Activated gamma-delta T cell treated with Interleukin-2 at 50 U/mL for 16 hours (primary cell): ENCODE measurements around the gene CIAO2A.
A peak's percentile ranks its signal among the peaks of the same experiment; 100 is the strongest.
"Not testable (repeated sequence)": the region's sequence is repeated elsewhere in the genome, so short reads cannot be mapped to it uniquely, and the experiment has no call there.

Experiments used
- DNase-seq: peaks from one replicate; pipeline ENCODE4 v3.0.0-alpha.2; 2020

CIAO2A gene

DNA sequence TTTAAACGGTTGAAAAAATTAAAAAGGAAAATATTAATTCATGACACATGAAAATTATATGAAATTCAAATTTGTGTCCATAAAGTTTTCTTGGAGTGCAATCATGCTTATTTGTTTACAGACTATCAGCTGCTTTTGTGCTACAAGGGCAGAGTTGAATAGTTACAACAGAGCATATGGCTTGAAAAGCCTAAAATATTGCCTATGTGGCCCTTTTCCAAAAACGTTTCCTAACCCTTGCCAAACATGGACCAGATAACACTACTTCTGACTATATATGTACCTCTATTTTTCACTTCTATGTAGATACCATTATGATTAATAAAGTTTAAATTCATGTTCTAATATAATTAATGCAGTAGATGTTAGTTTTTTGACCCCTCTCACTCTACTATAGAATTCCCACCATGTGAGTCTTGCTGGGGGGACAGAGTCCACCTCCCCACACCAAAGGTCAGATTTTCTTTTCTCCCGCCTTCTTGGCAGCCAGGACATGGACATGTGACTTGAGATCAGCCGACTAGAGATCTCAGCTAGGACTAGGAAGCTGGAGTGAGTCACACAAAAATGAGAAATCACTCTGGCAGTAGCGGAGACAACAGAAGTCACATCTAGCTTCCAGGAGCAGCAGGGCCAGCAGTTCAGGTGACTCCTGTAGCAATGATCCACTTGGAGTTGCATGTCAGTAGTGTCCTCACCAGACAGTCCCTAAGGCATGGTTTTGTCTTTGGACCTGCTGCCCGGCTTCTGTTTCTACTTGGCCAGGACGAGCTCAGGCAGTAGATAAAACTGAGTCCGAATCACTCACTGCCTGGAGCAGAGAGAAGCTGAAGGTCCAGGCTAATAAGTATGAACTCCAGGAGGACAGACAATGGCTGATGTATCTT lies 22.4 kb downstream of the CIAO2A start:
- DNase-seq = no peak

DNA sequence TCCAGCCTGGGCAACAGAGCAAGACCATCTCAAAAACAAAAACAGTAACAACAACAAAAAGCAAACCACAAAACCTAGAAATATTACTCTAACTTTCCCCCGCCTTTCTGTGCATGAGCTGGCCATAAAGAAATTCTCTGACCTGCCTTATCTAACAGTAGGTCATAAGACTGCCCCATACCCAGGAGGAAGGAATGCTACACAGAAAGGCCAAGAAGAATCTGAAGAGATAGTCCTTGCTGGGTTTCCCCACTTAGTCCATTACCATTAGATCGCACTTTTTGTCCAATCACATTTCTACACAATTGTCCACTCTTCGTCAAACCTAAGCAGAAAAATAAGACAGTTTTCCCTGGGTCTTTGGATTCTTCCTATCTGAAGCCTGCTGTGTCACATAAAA lies 23.5 kb downstream of the CIAO2A start:
- no peak for DNase-seq

DNA sequence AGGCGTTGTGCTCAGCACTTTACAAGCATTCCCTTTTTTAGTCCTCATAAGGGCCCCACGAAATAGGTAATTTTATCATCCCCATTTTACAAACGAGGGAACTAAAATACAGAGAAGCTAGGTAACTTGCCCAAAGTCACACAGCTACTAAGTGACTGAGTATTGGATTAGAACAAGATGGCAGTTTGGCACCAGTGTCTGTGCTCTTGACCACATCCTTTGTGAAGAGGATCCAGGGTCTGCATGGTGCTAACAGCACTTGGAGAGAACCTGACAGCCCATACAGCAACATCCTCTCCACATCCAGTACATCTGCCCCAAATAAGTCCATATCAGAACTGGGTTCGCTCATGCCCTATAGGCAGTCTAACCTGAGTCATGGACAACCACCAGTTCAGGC lies 25.5 kb downstream of the CIAO2A start:
- no peak for DNase-seq

DNA sequence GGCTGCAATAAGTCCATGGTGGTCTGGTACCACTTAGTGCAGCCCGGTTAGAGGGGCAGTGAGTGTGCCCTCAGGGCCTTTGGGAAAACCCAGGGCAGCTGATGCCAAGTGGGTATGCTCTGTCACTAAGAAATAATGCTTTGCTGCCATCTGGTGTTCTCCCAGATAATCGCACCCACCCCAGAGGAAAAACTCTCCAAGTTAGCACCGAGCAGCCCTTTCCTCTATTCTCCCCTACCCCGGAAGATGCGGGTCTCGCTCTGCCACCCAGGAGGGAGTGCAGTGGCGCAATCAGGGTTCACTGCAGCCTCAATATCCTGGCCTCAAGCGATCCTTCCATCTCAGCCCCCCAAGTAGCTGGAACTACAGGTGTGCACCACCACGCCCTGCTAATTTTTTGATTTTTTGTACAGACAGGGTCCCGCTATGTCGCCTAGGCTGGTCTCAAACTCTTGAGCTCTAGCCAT lies 26.0 kb downstream of the CIAO2A start:
- peak; percentile 68 for DNase-seq

DNA sequence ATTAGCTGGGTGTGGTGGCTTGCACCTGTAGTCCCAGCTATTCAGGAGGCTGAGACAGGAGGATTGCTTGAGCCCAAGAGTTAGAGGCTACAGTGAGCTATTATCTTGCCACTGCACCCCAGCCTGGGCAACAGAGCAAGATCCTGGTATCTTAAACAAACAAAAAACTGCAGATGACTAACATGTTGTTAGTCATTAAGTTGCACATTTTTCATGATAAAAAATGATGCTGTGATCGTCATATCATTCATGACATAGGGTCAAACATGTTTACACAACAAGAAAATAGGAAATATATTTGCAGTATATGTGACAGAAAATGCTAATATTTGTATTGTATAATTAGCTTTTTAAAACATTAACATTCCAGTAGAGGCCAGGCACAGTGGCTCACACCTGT lies 27.2 kb downstream of the CIAO2A start:
- DNase-seq = no peak

DNA sequence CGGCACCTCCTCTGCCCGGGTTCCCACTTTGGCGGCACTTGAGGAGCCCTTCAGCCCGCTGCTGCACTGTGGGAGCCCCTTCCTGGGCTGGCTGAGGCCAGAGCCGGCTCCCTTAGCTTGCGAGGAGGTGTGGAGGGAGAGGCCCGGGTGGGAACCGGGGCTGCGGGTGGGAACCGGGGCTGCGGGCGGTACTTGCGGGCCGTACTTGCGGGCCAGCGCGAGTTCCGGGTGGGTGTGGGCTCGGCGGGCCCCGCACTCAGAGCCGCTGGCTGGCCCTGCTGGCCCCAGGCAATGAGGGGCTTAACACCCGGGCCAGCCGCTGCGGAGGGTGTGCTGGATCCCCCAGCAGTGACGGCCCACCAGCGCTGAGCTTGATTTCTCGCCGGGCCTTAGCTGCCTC lies 32.9 kb downstream of the CIAO2A start:
- no peak for DNase-seq

DNA sequence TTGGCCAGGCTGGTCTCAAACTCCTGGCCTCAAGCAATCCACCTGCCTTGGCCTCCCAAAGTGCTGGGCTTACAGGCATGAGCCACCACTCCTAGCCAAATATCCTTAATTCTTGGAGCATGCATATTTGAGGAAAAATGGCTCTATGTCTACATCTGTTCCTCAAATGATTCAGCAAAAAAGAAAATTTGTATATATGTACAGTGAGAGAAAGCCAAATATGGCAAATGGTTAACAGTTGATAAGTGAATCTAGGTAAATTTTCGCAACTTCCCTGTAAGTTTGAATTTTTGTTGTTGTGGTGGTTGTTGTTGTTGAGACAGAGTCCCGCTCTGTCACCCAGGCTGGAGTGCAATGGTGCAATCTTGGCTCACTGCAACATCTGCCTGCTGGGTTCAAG lies 34.5 kb downstream of the CIAO2A start:
- DNase-seq = not testable (repeated sequence)

DNA sequence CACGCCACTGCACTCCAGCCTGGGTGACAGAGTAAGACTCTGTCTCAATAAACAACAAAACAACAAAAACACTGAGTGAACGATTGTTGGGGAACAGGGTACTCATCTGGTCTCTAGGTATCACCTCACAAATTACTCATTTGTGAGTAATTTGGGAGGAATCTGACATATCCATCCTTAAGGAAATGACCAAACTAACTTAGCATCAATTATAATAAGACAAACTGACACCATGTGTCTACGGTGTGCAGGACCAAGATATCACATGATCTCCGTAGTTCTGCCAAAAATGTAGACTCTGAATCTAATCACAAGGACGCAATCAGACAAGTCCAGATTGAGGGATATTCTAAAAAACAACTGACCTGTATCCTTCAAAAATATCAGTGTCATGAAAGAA lies 35.4 kb downstream of the CIAO2A start:
- no peak for DNase-seq

DNA sequence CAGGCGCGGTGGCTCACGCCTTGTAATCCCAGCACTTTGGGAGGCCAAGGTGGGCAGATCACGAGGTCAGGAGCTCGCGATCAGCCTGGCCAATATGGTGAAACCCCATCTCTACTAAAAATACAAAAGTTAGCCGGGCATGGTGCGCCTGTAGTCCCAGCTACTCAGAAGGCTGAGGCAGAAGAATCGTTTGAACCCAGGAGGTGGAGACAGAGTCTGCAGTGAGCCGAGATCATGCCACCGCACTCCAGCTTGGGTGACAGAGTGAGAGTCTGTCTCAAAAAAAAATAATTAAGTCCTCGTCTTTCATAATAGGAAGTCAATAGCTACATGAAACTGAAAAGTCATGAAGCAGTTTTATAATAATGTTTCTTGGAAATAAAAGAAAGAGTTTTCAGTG lies 40.0 kb downstream of the CIAO2A start:
- not testable (repeated sequence) for DNase-seq

DNA sequence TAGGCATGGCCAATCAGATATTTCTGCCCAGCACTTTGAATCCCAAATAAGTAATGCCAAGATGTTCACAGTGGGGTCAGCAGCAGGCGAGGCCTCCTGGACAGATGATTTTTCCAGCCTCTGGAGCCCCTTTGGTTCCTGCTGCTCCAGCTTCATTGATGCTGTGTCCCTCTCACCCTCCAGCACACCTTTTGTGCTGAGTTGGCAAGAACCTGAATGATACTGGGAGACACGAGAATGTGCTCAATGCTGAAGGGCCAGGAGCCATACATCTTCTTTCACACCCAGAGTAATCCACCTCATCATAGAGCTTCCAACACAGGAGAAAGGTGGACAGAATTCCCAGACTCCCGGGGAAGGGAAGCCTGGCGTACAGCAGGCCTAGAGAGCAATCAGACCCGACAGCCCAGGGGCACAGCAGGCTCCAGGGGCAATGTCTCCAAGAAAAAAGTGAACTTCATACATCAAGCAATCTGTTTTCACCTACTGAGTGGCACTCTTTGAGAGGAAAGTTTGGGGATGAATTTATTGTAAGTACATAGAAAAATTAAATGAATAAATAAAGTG lies 40.6 kb downstream of the CIAO2A start:
- DNase-seq = no peak

DNA sequence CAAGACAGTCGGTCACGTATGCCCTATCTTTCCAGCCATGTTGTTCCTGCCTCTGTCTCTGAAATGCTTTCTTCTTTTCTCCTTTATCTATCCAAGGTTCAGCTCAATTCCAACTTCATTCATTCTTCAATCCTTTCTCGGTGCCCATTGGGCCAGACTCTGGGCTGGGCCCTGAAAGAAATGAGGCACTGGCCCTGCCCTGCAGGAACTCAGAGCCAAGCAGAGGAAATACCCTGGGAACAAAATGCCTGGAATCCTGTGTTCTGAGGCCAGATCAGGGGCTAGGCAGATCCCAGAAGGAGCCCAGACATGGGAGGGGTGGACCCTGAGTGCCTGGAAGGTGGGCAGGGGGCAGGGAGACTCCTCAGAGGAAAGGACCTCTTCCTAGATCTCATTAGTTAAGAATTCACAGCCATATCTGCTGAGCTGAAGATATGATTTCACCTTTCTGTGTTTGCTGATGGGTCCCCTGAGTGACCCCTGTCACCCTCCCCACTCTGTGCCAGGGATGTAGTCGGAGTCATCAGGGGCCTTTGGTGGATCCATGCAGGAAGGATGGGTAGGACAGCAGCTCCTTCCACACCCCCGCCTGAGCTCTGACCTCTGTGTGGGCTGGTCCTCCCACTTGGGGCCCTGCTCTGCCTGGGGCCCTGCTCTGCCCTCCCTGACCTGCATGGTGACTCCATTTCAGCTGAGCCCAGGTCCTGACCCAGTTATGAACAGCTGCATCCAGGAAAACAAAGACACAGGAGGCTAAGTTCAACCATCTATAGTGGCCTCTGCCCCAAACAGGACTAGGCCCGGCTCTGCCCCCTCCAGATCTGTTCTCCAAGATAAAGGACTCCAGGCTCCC lies 42.0 kb downstream of the CIAO2A start:
- no peak for DNase-seq

DNA sequence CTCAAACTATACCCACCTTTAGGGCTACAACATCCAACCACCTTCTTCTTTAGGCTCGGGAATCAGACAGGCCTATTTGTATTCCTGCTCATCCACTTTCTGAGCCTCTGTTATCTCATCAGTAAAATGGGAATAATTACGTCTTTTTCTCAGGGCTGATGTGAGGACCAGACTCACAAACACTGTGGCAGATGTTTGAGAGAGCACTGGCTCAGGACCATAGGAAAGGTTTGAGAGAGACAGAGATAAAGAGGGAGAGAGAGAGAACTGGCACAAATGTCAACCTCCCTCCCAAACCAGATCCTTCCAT lies 42.6 kb downstream of the CIAO2A start:
- DNase-seq = no peak

DNA sequence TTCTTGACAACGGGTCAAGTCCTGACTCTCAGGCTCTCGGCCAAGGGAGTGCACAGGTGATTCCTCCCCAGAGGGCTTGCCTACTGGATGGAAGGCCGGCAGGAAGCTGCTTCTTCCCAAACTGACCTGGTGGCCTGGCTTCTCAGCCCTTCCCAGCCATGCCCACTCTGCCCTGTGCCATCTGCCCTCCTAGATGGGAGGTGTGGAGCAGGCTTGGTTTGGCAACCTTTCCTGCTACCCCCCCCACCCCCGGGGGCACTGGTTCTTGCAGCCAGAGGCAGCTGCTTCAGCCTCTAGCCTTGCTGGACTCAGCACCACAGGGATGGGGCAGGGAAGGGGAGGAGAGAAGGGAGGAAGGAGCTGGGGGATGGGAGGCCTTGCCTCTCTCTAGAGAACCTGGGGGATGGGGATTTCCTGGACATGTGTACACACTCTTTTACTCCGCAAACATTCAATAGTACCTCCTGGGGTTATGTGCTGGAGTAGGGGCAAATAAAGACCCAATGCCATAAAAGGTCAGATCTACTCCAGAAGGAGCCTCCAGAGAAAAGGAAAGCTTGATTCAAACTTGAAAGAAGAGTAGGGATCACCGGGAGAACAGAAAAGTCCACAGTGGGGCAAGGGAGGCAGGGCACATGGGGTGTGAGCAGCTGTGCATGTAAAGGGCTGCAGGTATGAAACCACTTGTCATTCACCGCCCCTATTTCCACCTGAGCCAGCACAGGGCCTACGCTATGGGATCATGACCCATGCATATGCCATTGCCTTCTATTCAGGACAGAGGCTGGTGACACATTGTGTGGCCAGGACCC lies 43.2 kb downstream of the CIAO2A start:
- DNase-seq = no peak

DNA sequence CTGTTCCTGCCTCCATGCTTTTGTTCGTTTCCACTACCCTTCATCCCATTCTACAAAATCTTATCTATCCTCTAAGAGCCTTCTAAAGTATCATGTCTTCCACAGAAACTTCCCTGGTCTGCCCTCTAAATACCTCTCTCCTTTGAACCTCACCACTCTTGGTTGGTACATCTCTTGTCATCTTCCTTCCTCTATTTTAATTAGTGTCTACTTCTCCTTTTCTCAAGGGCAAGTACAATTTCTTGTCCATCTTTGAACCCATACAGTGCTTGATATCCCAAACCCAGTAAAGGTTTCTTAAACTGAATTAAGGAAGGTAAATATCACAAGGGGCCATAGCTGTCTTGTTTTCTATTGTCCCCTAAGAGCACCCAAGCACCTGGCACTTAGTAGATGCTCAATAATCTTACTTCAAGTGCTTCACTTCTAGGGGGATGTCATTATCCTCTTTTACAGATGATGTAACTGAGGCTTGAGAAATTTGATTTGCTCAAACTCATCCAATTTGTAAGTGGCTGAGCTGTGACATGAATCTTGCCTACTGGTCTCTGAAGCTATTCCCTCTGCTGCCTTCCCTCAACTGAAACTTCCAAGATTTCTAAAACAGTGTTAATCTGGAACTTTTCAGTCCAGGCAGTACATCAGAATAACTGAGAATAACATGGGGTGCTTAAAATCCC lies 44.7 kb downstream of the CIAO2A start:
- no peak for DNase-seq

DNA sequence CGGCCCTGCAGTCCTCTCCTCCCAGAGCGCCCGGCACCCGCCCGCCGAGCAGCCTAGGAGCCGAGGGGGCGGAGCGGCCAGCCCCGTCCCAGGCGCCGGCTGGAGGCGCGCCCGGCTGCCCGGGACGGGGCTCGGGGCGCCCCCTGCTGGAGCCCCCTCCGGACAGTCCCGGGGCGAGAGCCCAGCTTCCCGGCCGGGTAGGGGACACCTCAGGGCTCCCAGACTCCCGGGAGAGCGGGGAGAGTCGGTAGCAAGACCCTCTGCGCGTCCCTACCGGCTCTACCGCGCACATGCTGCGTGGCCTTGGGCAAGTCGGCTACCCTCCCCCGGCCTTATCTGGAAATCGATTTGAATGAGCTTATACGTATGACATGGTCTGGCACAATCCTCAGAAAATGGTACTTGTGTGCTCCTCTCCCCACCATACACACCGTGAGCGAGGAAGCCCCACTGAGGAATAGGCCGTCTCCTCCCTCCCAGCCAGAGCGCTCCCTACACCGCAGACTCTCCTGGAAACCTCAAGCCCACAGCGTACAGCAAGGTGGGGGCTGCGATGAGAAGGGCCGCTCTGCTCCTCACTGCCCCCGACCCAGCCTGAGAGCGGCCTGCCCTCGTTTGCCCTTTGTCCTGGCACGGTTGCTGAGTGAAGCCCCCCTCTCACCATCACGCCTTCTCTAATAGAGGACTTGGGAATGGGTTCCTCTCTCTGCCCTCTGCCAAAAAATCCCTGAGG lies 47.1 kb downstream of the CIAO2A start, which contains the start of gene DAPK2:
Gene DAPK2 (minus strand): TSS at position 65 of the 733 bp plus-strand sequence. CDS start 6,224 bp downstream, outside the sequence.
- DNase-seq = peak; percentile 63

DNA sequence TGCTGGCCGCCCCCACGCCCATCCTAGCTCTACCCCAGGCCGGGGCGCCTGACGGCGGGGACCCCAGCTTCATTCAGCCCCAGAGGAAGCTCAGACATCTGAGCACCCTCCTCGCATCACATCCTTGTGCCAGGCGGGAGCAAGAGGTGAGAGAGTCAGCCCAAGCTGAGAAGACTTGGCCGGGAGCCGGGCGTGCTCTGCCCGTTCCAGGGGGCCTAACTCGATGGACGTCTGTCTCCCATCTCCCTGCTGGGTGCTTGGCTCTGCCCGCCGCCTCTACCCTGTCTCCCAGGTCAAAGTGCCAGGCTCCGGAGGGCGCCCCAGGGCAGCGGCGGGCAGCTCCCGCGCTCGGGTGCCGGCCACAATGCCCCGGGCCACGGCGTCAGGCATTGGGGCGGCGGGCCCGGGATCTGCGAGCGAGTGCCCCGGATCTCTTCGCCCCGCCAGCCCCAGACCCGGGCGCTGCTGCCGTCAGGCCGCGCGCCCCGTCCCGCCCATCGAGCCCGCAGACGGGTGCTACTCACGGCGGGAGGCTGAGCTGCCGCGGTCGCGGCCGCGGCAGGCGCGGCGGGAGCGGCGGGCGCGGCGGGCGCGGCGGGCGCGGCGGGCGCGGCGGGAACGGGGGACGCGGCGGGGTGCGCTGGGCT lies 47.7 kb downstream of the CIAO2A start:
- peak; percentile 23 for DNase-seq

DNA sequence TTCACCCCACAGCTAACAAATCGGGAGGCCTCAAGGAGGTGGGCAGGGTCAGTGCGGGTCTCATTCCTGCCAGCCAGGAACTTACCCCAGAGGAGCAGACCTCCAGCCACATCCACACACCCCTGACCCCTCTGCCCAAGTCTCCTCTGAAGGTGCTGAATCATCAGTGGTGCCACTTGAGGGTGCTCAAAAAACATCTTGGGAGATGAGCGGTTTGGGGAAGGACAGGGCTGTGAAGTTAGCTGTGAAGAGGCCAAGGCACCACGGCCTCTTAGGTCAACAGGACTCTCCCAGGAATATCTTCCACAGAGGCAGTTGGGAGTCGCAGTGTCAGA lies 48.6 kb downstream of the CIAO2A start:
- no peak for DNase-seq

DNA sequence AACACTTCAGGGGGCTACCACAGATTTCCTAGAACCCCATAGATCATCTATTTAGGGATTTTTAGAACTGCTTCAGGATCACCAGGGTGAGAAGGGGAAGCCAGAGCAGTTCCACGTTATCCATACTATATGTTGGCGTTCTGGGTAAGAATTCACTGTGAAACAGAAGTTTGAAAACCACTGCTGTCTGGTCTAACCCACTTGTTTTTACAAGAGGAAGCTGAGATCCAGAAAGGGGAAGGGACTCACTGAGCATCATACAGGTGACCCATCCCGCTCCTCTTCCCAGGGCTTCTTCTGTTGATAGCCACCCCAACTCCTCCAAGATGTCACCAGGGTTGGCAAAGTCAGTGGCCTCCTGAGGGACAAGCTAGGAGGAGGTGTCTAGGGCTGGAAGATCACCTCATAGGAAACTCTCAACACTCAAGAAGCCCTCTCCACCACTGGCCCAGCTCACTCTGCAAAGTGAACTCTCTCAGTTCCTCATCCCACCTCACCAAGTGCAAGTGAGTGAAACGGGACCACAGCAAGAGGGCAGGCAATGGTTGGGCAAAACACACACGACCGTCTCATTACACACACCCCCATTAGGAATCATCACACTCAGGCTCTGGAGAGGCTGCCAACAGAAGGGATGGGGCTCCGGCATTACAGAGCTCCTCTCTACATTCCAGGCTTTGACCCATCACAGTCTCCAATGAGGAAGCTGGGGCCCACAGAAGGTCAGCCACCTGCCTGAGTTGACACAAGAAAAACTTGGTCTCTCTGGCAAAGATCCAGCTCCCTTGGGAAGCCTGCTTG lies 49.1 kb downstream of the CIAO2A start:
- no peak for DNase-seq

DNA sequence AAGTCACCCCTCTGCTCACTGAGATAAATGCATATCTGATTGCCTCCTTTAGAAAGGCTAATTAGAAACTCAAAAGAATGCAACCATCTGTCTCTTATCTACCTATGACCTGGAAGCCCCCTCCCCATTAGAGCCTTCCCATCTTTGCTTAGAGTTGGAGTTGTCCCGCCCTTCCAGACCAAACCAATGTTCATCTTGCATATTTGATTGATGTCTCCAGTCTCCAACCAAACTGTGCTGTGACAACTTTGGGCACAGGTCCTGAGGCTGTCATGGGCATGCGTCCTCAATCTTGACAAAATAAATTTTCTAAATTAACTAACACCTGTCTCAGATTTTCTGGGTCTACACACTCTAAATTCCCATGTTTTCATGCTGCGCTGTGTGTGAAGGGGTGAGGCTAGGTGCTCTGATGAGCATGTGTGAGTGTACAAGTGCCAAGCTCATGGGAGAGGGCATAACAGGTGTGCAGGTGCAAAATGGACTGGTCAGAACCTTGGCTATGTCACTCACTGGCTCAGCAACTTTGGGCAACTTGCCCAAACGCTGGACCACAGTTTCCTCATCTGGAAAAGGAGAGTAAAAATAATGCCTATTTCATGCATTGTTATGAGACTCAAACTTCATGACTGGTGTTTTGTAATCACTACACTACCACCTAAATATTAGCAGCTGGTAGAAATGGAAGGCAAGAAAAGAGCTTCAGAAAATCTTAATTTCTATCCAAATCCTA lies 54.6 kb downstream of the CIAO2A start:
- no peak for DNase-seq
